WTC11 (cell line): Measurements from ENCODE around the gene ASCC1. TPM values are rescaled to one million over a fixed set of nuclear protein-coding genes. Genes with fewer than 3 reads are reported as not detected.
A peak's percentile ranks its signal among the peaks of the same experiment; 100 is the strongest.

Experiments
- AFF4 ChIP-seq: sonication (generic); formaldehyde crosslinking; IDR thresholded peaks from 2 replicates; pipeline ENCODE4 v1.8.1; 2023; ENCODE audit warnings: mild to moderate bottlenecking, missing genetic modification reagents, borderline replicate concordance
- AR ChIP-seq: fragments of 250-450 bp; sonication (Bioruptor Pico); IDR thresholded peaks from 2 replicates; pipeline ENCODE4 v1.9.0; 2021; ENCODE audit warnings: mild to moderate bottlenecking
- ATF3 ChIP-seq: sonication (generic); formaldehyde crosslinking; conservative IDR thresholded peaks from 2 replicates; pipeline ENCODE4 v1.8.1; 2022; ENCODE audit warnings: mild to moderate bottlenecking, missing genetic modification reagents
- CDX4 ChIP-seq: fragments of 250-450 bp; sonication (Bioruptor Pico); IDR thresholded peaks from 2 replicates; pipeline ENCODE4 v1.9.0; 2021; ENCODE audit warnings: moderate library complexity, mild to moderate bottlenecking, inconsistent platforms, borderline replicate concordance
- CREM ChIP-seq: sonication (generic); formaldehyde crosslinking; IDR thresholded peaks from 2 replicates; pipeline ENCODE4 v1.8.1; 2022; ENCODE audit warnings: mild to moderate bottlenecking, missing genetic modification reagents, moderate library complexity
- FOXK1 ChIP-seq: sonication (generic); formaldehyde crosslinking; IDR thresholded peaks from 2 replicates; pipeline ENCODE4 v1.8.0; 2022; ENCODE audit warnings: mild to moderate bottlenecking, moderate library complexity, missing genetic modification reagents
- FOXP4 ChIP-seq: sonication (generic); formaldehyde crosslinking; IDR thresholded peaks from 2 replicates; pipeline ENCODE4 v1.8.0; 2022; ENCODE audit warnings: mild to moderate bottlenecking, missing genetic modification reagents
- GTF2I ChIP-seq: fragments of 250-450 bp; sonication (Bioruptor Pico); conservative IDR thresholded peaks from 2 replicates; pipeline ENCODE4 v1.4.0; 2021; ENCODE audit warnings: mild to moderate bottlenecking
- HMGXB4 ChIP-seq: sonication (generic); formaldehyde crosslinking; IDR thresholded peaks from 2 replicates; pipeline ENCODE4 v1.8.1; 2023; ENCODE audit warnings: mild to moderate bottlenecking, moderate library complexity, missing genetic modification reagents
- JAZF1 ChIP-seq: fragments of 250-450 bp; sonication (Bioruptor Pico); IDR thresholded peaks from 2 replicates; pipeline ENCODE4 v1.9.0; 2021; ENCODE audit warnings: moderate library complexity, mild to moderate bottlenecking, inconsistent platforms
- JUN ChIP-seq: sonication (generic); formaldehyde crosslinking; IDR thresholded peaks from 2 replicates; pipeline ENCODE4 v1.8.0; 2023; ENCODE audit warnings: mild to moderate bottlenecking, missing genetic modification reagents
- MAX ChIP-seq: sonication (generic); formaldehyde crosslinking; IDR thresholded peaks from 2 replicates; pipeline ENCODE4 v1.8.0; 2022; ENCODE audit warnings: mild to moderate bottlenecking, missing genetic modification reagents
- NFYB ChIP-seq: sonication (generic); formaldehyde crosslinking; conservative IDR thresholded peaks from 2 replicates; pipeline ENCODE4 v1.8.0; 2022; ENCODE audit warnings: low read depth, missing genetic modification reagents
- NR3C1 ChIP-seq: sonication (generic); formaldehyde crosslinking; conservative IDR thresholded peaks from 2 replicates; pipeline ENCODE4 v1.8.1; 2023; ENCODE audit warnings: low read depth, mild to moderate bottlenecking, missing genetic modification reagents
- SMAD3 ChIP-seq: sonication (generic); formaldehyde crosslinking; IDR thresholded peaks from 2 replicates; pipeline ENCODE4 v1.8.0; 2022; ENCODE audit warnings: missing genetic modification reagents, mild to moderate bottlenecking, borderline replicate concordance
- ZMAT4 ChIP-seq: fragments of 250-450 bp; sonication (Bioruptor Pico); IDR thresholded peaks from 2 replicates; pipeline ENCODE4 v1.9.0; 2021; ENCODE audit warnings: mild to moderate bottlenecking
- ZNF232 ChIP-seq: sonication (generic); formaldehyde crosslinking; IDR thresholded peaks from 2 replicates; pipeline ENCODE4 v1.8.0; 2022; ENCODE audit warnings: mild to moderate bottlenecking, missing genetic modification reagents
- ZNF281 ChIP-seq: sonication (generic); formaldehyde crosslinking; IDR thresholded peaks from 2 replicates; pipeline ENCODE4 v1.8.0; 2023; ENCODE audit warnings: mild to moderate bottlenecking, missing genetic modification reagents
- ZNF416 ChIP-seq: fragments of 250-450 bp; sonication (Bioruptor Pico); IDR thresholded peaks from 2 replicates; pipeline ENCODE4 v1.9.0; 2021; ENCODE audit warnings: mild to moderate bottlenecking, inconsistent platforms
- ZNF512 ChIP-seq: sonication (generic); formaldehyde crosslinking; IDR thresholded peaks from 2 replicates; pipeline ENCODE4 v1.8.1; 2022; ENCODE audit warnings: missing genetic modification reagents, borderline replicate concordance
- total RNA-seq: library from RNA; stranded (reverse); gene quantifications from 3 replicates; pipeline ENCODE4 v1.2.3, GENCODE V29; 2021

ASCC1 gene
- total RNA-seq, 1 experiment from 2014 or later = 30.4 TPM

- TF ChIP-seq AFF4 (CRISPR knock-in tag) (no peak; the same call in 1 of the 2 replicates), ZNF512 (CRISPR knock-in tag) (no peak), CDX4 (CRISPR knock-in tag) (no peak), CREM (CRISPR knock-in tag) (no peak), FOXK1 (CRISPR knock-in tag) (peak; percentile 79; the same call in 1 of the 2 replicates), ZMAT4 (no peak), NR3C1 (CRISPR knock-in tag) (no peak), ZNF416 (no peak), JUN (no peak), GTF2I (CRISPR knock-in tag) (no peak), AR (CRISPR knock-in tag) (no peak), NFYB (peak; percentile 31; the same call in 1 of the 2 replicates), MAX (CRISPR knock-in tag) (peak; percentile 84; the same call in 1 of the 2 replicates), ZNF232 (CRISPR knock-in tag) (peak; percentile 77; the same call in 1 of the 2 replicates), HMGXB4 (no peak), ZNF281 (CRISPR knock-in tag) (peak; percentile 95), SMAD3 (peak; percentile 47; the same call in 1 of the 2 replicates), JAZF1 (CRISPR knock-in tag) (no peak), ATF3 (CRISPR knock-in tag) (no peak), FOXP4 (peak; percentile 71; the same call in 1 of the 2 replicates)
Measured at GRCh38 chr10:72260976-72261783, 45.1 kb upstream of the ASCC1 start (continued).
